HG03342 (cell line): ENCODE results near the gene ATP11A.
A peak's percentile ranks its signal among the peaks of the same experiment; 100 is the strongest.

Experiments used
- ATAC-seq: cut with Tn5 transposase; IDR thresholded peaks from one replicate; pipeline ENCODE4 v1.9.1; 2021; ENCODE audit warnings: mild to moderate bottlenecking, moderate library complexity; ENCODE audit not compliant: unreplicated experiment

Gene ATP11A

DNA sequence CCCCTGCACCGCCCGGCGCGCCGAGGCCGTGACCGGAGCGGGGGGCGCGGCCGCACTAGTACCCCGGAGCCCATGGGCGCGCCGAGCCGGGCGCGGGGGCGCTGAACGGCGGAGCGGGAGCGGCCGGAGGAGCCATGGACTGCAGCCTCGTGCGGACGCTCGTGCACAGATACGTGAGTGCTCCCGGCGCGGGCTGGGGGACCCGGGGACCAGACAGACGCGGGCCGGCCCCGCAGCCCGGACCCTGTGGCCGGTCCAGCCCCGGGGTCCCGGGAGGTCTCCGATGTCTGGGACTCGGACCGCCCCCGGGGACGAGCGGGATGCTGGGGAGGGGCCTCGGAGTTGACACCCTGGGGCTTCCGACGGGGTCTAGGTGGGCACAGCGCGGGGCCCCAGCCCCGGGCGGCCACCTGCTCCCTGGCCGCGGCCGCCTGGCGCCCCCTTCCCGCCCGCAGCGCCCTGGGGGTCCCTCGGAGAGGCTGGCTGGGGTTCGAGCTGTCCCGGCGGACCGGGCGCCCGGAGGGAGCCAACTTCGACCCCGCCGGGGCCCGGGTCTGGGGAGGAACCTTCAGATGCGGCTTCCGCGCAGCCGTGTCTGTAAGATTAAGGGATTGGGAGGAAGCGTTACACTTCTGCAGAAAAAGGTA, 568 bp downstream of the ATP11A start:
- peak; percentile 25 for ATAC-seq

DNA sequence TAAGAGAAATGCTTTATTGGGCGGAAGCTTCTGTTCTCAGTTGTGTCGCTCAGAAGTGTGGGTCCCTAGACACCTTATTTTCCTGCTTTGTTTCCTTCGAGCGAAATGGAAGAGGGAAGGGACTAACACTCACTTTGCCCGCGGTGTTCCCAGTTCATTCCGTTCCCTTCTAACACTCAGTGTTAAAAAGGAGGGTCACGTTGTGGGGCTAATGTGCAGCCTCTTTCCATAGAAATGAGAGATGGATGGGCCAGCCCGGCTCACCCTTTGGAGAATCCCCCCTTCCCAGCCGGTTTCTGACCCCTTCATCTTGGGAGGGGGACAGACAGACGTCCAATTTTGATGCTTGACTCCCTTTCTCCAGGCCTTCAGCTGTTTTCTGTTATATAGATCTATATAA, 2.3 kb downstream of the ATP11A start:
- no peak for ATAC-seq

DNA sequence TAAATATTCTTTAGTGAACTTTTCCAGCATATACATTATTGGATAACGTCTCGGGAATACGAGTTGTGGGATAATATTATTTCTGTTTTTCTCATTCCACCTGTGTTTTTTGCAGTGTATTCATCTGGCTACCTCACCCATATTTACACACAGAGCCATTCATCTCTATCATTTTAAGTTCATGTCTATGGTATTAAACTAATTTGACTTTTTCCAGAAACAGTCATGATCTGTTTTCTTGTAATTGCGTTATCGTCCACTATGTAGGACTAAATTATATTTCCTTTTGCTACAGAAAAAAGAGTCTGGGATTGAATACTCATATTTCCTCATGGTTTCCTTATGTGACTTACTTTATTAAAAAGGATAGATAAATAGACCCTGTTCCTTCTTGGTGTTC, 2.7 kb downstream of the ATP11A start:
- no peak for ATAC-seq

DNA sequence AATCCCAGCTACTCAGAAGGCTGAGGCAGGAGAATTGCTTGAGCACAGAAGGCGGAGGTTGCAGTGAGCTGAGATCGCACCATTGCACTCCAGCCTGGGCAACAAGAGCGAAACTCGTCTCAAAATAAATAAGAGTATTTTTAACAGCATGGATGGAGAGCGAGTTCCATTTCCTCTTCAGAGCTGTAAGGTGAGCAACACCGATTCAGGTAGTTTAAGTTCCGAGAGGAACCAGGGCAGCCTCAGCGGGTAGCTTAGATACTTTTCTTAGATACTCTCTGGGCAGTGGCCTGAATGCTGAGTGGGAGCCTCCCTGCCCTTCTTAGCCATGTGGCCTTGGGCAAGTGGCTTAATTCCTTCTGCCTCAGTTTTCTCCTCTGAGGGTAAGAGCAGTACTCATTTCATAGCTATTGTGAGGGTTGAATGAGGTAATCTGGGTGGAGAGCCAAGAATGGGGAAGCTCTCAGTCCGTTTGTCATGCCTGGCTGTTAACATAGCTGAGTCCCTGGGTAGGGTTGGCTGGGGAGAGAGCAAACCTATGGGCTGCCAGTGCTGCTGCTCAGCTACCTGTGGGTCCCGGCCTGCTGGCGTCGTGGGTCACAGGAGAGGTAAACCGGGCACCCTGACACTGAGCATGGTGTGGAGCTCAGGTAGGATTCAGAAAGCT, 4.1 kb downstream of the ATP11A start:
- ATAC-seq: peak; percentile 35

DNA sequence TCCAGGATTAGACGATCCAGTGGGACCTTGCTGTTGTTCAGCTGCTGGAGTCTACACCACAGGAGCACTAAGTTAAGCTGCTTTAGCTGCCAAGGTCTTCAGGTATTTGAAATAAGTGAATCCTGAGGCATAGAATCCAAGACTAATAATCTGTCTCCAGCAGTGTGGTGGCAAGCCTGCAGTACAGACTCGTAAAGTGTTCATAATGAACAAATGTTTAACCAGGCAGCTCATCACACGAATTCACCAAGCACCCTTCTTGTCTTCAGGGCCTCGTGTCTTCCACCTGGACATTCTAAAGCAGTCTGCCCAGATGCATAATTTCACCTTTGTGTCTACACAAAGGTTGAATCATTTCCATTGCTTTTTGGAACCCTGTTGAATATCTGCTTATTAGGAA, 5.3 kb downstream of the ATP11A start:
- no peak for ATAC-seq

DNA sequence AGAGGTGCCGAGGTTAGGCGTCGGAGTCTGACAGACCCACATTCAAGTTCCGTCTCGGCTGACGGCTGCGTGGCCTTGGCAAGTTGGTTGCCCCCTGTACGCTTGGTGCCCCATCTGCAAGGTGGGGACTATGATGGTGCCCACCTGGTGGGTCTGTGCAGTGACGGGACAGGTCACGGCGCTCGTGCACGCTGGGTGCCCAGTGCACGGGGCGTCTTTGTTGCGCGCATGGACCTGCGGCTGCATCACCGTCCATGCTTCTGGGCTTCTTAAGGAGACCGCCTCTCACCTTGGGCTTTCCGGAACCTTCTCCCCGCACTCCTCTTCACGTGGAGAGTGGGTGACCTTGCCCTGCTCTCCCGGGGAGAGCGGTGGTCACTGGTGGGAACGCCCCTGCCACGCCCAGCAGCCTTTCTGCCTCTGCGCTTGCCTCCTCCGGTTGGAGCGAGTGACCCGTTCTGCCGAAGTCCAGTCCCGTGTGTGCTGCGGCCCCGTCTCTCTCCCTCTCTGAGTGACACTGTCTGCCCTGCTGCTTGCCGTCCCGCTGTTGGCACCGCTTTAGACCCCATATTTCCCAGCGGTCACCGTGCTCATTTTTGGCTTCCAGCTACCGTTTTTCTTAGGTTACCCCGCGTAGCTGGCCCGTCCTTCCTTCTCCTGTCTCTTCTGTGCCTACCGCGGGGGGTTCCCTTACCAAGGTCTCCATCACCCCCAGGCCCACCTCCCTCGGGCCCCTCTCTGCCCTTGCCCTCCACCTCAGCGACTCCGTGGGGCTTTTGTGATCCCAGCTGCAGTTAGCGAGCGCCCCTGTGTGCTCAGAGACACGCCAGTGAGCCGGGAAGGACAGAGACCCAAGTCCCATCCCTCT, 6.4 kb downstream of the ATP11A start:
- no peak for ATAC-seq

DNA sequence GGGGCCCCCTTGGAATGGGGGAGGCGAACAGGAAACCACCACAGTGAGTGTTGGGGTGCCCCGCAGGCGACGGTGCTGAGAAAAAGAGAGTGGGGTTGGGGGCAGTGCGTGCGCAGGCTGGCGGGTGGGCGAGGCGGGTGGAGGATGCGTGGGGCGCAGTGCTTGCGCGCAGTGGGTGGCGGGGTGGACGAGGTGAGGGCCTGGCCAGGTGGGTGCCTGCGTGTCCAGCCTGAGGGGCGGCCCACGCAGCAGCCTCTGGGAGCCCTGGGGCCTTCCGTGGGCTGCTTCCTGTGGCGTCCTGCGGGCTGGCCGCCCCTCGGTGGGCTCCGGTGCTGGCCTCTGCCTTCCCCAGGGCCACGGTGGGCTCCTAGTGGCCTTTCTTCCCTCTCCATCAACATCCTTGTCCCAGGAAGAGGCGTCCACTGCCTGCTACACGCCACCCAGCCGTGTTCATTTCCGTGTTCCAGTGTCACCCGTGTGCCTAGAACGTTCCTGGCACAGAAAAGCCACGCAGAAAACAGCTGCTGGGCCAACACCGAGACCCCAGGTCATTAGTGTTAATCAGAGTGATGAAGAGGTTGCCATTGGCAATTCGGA, 7.1 kb downstream of the ATP11A start:
- ATAC-seq: no peak

DNA sequence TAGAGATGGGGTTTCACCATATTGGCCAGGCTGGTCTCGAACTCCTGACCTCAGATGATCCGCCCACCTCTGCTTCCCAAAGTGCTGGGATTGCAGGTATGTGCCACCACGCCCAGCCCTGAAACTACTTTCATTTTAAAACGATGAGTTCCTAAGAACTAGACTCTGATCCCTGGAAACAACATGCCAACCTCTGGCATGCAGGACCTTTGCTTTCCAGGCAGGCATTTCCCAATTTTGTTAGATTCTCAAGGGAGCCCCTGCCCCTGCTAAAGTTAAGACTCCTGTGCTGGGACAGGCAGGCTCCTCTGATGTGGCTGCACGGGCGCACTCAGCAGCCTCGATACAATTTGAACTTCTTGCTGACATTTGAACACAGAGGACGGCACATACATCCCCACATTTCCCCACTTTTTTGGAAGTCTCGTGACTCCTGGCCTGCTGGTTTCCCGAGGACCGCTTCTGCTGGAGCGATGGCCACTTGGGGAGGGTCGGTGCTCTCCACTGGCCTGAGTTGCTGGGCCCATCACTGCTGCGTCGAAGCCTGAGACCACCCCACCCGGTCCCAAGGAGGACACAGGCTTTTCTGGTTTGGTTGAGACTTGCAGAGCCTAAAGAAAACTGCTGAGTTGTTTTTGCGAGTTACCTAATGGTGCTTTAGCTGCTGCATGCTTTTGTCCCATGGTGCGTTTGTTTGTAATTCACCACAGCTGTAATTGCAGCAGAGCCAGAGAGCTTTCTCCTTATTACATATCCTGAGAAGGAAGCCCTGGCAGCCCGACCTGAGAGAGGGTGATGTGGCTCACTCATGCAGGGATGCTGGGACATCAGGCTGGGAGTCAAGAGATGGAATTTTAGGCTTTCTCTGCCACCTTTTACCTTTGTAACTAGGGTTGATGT, 8.2 kb downstream of the ATP11A start:
- ATAC-seq: no peak

DNA sequence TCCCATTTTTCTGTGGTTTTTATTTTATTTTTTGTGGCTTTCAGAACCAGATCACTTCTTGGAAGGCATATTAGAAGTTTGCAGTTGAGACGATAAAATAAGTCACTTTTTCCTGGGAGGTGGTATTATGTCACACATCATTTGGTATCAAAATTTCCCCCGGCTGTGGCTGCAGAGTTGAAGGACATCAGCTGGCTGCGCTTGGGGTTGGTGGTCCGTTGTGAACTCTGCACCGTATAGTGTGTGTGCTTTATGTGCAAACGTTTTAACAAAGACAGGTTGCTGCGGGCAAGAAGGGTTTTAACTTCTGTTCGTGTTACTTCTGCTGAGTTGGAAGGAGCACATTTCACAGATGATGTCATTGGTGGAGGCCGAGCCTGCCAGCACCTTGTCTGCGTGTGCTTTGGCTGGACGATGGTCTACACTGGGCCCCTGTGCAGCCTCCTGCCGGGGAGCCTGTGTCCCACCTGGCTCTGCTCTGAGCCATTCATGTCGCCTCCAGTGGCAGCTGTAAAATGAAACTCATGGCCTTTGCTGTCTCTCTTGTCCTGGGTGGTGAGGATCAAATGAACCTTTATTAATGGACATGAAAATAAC, 9.6 kb downstream of the ATP11A start:
- ATAC-seq: no peak

DNA sequence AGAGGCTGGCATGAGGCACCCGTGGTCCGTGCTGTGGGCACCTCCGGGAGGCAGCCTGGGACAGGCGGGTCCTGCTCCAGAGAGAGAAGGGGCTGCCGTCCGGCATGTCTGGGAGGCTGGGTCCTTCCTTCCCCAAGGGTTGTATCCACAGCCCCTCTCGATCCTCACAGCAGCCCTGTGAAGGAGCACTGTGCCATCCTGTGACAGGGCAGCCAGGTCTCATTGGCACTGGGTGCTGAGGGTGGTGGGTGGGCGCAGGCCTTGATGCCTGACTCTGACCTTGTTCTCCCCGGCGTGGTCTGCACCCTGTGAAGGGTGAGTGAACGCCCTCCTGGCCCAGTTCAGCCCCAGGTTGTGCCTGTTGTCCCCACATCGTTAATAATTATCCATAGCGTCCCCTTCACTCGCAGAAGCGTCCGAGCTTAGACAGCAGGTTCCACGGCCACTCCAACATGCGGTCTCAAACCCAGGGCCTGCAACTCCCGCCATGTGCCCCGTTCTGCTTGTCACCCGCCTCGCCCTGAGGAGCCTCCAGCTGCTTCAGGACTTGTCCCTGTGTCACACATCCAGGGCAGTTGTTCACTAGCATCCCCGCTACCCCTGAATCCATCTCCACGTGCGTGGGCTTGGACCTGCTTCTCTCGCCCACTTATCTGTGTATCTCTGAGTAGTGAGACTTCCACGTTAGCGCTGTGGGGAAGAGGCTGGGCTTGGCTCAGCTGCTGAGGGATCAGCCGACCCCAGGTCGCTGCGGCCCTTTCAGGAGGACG, 10.6 kb downstream of the ATP11A start:
- ATAC-seq: no peak

DNA sequence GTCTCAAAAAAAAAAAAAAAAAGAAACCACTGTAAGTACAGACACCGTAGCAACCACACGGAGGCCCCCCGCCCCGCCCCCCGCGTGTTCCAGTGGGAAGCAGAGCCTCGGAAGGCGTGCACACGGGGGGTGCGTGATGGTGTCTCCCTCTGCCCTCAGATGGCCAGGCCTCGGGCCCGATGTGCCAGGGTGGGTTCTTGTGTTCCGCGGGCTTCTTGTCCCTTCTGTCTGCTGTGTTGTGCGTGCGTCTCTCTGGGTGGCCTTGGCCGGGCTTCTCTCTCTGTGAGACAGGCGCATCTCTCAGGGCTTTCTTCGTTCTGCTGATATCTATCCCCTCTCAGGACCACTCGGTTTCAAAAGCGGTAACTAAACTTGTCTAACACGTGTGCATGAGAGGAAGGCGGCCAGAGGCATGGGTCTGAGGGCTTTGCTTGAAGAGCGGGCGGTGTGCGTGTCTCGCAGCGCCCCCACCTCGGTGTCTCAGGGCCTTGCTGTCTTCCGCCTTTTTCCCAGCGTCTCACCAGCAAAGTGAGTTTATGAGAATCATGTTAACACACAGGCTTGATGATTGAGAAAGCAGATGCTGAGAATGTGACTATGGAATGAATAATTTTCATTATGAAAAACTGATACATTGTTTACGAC, 12.6 kb downstream of the ATP11A start:
- ATAC-seq: no peak

DNA sequence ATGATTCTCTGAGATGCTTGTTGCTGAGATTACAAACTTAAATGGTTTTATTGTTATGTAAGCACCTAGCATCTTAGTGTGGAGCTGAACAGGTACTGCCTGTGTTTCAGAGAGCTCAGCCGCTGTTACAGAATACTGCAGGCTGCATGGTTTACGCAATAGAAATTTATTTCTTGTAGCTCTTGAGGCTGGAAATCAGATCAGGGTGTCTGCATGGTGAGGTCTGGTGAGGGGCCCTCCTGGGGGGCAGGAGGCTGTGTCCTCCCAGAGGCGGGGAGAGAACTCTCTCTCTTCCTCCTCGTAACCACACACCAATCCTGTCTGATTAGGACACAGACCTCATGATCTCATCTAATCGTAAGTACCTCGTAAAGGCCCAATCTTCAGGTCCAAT, 13.1 kb downstream of the ATP11A start:
- ATAC-seq: no peak

DNA sequence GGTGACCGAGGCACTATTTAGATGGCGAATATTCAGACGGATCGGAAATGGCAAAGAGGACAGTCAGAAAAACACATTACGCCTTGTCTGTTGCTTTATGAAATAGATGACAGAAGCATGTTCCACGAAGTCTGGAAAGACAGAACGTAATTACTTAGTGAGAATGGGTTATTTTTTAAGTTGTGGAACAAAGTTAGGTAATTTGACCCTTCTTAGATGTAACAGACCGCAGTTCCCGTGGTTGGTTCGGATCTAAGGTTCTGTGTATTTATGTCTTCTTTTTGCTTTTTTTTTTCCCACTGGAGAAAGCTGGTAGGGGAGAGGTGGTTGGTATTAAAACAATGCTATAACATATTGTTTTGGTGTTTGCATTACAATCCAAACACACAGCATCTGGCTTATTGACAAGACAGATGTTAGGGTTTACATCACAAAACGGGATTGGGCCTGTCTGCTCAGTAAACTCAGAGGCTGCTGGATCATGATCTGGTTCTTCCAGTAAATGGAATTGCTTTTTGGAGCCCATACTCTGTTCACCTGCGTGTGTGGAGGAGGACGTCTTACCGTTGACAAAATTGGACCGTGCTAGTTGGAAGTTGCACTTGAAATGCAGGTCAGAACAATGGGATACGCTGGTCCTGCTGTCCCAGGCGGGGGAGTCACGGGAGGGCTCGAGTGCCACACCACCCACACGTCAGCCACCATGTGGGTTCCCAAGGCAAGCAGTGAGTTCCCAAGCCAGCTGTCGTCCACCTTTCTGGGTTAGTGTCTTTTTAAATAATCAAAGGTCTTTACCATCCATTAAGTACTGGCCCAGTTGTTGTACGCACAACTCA, 13.8 kb downstream of the ATP11A start:
- ATAC-seq: no peak

DNA sequence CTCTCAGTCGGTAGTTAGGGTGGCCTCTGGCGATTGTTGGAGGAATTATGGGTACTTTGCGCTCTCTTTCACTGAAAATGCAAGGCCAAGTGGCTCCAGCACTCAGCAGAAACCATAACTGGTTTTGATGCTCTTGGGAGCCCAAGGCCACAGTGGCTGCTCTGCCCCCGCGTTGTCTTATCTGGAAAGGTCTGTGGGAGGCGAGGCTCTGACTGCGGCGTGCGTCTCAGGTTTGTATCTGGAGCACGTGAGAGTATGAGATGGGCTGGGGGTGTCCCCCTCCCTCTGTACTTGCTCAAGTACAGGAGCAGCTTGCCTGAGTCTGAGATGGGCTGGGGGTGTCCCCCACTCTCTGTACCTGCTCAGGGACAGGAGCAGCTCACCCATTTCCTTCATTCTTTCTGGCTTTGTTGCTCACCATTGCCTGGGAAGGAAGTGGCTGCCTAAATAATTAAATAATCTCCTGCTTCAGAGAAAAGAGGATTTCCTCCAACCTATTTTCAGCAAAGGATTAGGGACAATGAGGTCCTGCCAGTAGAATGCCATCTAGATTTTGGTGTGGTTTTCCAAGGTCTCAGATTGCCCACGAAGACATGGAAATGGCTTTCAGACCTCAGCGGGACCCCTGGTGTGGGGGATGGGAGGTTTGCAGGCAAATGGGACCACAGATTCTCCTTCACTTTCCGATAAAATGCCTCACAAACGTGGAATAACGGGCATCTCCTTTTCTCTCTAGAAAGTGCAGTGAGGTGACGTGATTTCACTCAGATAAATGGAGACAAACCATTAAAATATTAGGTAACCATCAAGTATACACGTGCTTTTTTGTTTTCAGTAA, 14.7 kb downstream of the ATP11A start:
- ATAC-seq: no peak

DNA sequence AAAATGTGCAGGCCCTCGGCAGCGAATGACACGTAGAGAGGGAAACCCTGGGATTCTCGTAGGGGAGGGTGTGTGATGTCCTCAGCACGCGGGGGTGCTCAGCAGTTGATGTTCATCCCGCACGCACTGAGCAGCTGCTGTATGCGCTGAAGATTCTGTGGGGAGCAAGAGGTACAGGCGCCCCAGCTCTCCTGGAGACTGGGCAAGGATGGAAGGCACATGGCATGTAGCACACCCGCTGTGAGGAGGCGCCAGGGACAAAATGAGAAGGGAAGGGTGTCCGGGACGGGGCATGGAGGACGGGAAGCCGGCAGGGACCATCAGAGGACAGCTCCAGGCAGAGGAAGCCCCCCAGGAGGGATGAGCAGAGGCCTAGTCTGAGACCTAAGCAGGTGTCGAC, 15.4 kb downstream of the ATP11A start:
- no peak for ATAC-seq

DNA sequence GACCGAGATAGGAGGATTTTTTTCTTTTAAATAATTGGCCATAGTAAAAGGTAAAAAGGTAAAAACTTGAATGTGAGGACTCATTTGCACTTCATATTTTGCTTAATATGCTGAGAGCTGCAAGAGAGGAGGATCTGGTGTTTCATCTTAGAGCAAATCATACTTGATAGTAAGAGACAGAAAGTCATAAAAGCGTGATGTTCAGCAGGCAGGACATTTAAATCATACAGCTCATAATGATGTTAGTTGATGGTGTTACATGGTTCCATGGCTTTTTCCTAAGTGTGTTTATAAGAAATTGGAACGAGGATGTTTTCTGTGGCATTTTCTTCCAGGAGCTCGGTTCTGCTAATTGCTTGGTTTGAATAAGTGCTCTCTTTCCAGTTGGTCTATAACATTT, 16.3 kb downstream of the ATP11A start:
- ATAC-seq: no peak

DNA sequence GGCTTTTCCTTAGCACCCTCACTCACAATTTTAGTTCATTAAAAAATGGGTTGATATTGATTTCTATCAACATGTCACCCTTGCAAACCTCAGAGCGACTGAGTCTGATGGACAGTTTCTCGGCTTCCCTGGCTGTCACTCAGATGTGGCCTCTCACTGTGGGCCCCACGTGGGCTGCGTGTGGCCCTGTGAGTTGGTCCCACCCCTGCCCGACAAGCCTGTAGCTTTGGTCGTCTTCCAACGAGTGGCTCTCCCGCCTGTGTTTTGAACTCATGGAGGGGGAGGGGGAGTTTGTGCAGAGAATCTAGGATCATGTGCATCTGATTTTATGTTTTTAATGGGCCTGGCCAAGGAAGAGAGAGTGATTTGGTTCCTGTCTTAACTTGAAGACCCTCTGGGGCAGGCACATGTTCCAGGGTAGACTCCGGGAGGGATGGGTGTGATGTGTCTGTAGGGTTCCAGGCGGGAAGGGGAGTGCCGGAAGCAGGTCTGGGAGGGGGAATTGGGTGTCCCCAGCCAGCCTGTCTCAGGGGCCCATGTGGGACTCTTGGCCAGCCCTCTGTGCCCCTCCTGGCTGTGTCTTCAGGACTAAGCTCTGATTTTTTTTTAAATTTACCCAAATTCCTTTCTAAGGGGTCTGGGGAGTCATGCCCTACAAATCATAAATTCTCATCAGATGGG, 18.9 kb downstream of the ATP11A start:
- no peak for ATAC-seq
